Measurements from ENCODE around the gene ITSN1. TPM values are rescaled to one million over a fixed set of nuclear protein-coding genes. Genes with fewer than 3 reads are reported as not detected.

The ITSN1 gene
- total RNA-seq, 1 donor from 2014 or later = 68.2 TPM

DNA sequence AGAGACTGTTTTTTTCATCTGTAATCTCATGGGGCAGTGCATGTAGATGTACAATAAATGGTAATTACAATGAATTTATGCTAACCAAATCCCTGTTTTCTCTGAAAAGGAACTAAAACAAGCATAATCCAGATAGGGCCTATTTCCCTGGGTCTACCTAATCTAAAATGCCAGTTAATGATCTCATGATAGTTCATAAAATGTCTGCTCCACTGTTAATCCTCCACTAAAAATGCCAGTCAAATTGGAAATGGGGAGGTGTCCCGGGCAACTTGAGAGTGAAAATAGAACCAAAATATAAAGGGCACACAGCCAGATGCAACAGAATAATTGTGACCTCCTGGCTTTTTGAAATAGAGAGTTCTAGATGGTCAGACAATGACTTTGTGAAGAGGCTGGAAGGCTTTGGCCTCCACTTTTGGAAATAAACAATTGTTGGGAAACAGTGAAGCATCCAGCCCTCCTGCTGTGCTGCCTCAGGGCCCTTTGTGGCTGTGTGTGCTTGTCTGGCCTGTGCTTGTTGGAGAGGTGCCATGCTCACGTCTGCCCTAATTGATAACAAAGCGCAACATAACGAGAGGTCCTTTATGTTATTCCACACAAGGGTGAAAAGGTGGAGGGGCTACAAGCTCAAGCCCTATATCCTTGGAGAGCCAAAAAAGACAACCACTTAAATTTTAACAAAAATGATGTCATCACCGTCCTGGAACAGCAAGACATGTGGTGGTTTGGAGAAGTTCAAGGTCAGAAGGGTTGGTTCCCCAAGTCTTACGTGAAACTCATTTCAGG, 175.6 kb downstream of the ITSN1 start:
- Mint-ChIP-seq H3K4me1 (ENCODE audit: unreplicated experiment) (peaks cover 23% of the 10 kb centered on the region), H3K27ac (ENCODE audit: unreplicated experiment) (no peak overlapping the region), H3K27me3 (ENCODE audit: unreplicated experiment) (peaks cover 5% of the 10 kb centered on the region), H3K9me3 (ENCODE audit: unreplicated experiment) (no peaks in the 10 kb centered on the region), H3K36me3 (ENCODE audit: low read depth, unreplicated experiment) (peaks cover 34% of the 10 kb centered on the region), H3K4me3 (ENCODE audit: unreplicated experiment) (no peak overlapping the region)
- DNase-seq (ENCODE audit: low spot score) = no peak
- TF ChIP-seq, protein P1, sequence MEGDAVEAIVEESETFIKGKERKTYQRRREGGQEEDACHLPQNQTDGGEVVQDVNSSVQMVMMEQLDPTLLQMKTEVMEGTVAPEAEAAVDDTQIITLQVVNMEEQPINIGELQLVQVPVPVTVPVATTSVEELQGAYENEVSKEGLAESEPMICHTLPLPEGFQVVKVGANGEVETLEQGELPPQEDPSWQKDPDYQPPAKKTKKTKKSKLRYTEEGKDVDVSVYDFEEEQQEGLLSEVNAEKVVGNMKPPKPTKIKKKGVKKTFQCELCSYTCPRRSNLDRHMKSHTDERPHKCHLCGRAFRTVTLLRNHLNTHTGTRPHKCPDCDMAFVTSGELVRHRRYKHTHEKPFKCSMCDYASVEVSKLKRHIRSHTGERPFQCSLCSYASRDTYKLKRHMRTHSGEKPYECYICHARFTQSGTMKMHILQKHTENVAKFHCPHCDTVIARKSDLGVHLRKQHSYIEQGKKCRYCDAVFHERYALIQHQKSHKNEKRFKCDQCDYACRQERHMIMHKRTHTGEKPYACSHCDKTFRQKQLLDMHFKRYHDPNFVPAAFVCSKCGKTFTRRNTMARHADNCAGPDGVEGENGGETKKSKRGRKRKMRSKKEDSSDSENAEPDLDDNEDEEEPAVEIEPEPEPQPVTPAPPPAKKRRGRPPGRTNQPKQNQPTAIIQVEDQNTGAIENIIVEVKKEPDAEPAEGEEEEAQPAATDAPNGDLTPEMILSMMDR (IDR thresholded peaks at IDR 0.05; ENCODE audit: unreplicated experiment) = no peak

- Mint-ChIP-seq H3K27me3 (ENCODE audit: unreplicated experiment) (peaks cover 2% of the 10 kb centered on the region), H3K4me3 (ENCODE audit: unreplicated experiment) (no peak overlapping the region), H3K9me3 (ENCODE audit: unreplicated experiment) (no peaks in the 10 kb centered on the region), H3K36me3 (ENCODE audit: low read depth, unreplicated experiment) (peaks cover 21% of the 10 kb centered on the region), H3K27ac (ENCODE audit: unreplicated experiment) (no peak overlapping the region), H3K4me1 (ENCODE audit: unreplicated experiment) (peaks cover 10% of the 10 kb centered on the region)
- TF ChIP-seq, protein P1 (IDR thresholded peaks at IDR 0.05; ENCODE audit: unreplicated experiment) = no peak
- DNase-seq (ENCODE audit: low spot score) = no peak
Observed at GRCh38 chr21:33820230-33820770, 178.0 kb downstream of the ITSN1 start.

DNA sequence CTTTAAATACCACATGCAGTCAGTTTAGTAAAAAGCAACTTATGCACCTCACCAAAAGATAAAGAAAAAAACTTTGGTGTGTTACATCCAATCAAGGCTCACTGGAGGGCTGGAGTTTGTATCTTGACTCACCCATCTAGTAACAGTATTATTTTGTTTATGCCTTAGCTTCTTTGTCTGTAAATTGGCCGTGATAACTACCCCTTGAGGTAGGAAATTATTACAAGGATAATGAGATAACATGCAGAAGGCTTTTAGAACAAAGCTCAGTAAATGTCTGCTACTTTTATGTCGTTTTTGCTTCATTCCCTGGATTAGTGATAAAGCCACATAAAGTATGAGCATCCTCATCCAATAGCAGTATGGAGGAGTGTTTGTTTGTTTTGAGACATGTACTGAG, 178.5 kb downstream of the ITSN1 start:
- H3K9me3 Mint-ChIP-seq (ENCODE audit: unreplicated experiment) = no peaks in the 10 kb centered on the region
- peaks cover 17% of the 10 kb centered on the region for H3K36me3 Mint-ChIP-seq (ENCODE audit: low read depth, unreplicated experiment)
- peaks cover 7% of the 10 kb centered on the region for H3K4me1 Mint-ChIP-seq (ENCODE audit: unreplicated experiment)
- H3K27ac Mint-ChIP-seq (ENCODE audit: unreplicated experiment) = no peak overlapping the region
- no peak for DNase-seq (ENCODE audit: low spot score)
- H3K27me3 Mint-ChIP-seq (ENCODE audit: unreplicated experiment) = peaks cover 2% of the 10 kb centered on the region
- H3K4me3 Mint-ChIP-seq (ENCODE audit: unreplicated experiment) = no peak overlapping the region
- TF ChIP-seq, protein P1 (IDR thresholded peaks at IDR 0.05; ENCODE audit: unreplicated experiment) = no peak

DNA sequence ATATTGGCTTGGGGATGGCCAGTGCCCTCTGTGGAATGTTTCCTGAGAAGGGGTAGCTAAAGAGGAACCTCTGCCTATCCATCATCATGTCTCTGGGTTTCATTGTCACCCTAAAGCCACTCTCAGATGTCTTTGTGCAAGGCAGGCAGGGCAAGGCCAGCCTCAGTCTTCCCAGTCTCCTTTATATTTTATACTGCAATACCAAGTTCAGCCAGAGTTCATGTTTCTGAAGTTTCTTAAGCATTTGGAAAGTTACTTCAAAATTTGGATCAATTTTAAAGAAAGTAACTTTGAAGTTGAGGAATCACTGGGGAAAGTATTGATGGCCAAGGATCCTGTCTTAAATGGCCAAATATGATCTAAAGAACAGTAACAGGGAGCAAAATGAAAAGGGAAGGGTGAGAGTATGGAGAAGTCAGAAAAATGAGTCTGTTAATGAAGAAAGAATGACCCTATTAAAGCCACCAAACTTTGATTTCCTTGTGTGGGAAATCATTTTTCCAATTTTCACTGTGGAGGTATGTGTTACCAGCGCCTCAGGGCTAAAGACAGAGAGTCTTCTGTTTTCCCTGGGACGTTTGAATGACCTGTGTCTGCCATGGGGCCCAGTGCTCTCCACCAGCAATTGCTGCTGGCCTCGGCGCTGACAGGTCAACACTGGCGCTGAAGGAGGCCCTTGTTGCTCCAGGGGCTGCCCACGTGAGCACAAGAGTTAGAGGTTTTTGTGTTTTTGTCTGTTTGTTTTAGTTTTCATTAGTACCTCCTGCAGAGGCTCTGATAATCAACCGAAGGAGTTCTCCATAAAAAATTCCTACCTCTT, 179.4 kb downstream of the ITSN1 start:
- H3K27ac Mint-ChIP-seq (ENCODE audit: unreplicated experiment) = no peak overlapping the region
- no peaks in the 10 kb centered on the region for H3K9me3 Mint-ChIP-seq (ENCODE audit: unreplicated experiment)
- H3K27me3 Mint-ChIP-seq (ENCODE audit: unreplicated experiment) = peaks cover 2% of the 10 kb centered on the region
- DNase-seq (ENCODE audit: low spot score) = no peak
- H3K4me1 Mint-ChIP-seq (ENCODE audit: unreplicated experiment) = peaks cover under 1% of the 10 kb centered on the region
- peaks cover 10% of the 10 kb centered on the region for H3K36me3 Mint-ChIP-seq (ENCODE audit: low read depth, unreplicated experiment)
- no peak overlapping the region for H3K4me3 Mint-ChIP-seq (ENCODE audit: unreplicated experiment)
- TF ChIP-seq, protein P1 (IDR thresholded peaks at IDR 0.05; ENCODE audit: unreplicated experiment) = peak; percentile 9
